ENCODE measurements around the gene HCST.

- TF ChIP-seq CTCF (IDR thresholded peaks at IDR 0.05; ENCODE audit: insufficient read depth, low read length) (no peak), REST (IDR thresholded peaks at IDR 0.05; ENCODE audit: insufficient replicate concordance, low read depth) (no peak), POLR2AphosphoS5 (IDR thresholded peaks at IDR 0.05; ENCODE audit: low read depth) (peak; percentile 53), SPI1 (IDR thresholded peaks at IDR 0.05; ENCODE audit: borderline replicate concordance, low read depth) (no peak), GABPA (IDR thresholded peaks at IDR 0.05; ENCODE audit: low read depth) (no peak)
These were observed 15.1 kb upstream of the HCST start for GRCh38 chr19:35887197-35887596.

Data from HL-60 (cell line).